KOPT-K1 (cell line): Measurements from ENCODE around the gene CYB5R4.

Source experiments
- H3K27ac ChIP-seq: fragments of 200-600 bp; sonication (generic); 2 replicates; pipeline ENCODE4 v1.5.1; 2016; ENCODE audit warnings: antibody characterized with exemption, mild to moderate bottlenecking, low read depth, low read length; ENCODE audit not compliant: poor library complexity, severe bottlenecking
- H3K36me3 ChIP-seq: fragments of 200-600 bp; sonication (generic); 2 replicates; pipeline ENCODE4 v1.5.1; 2017; ENCODE audit warnings: antibody characterized with exemption, mild to moderate bottlenecking, low read length, moderate library complexity; ENCODE audit not compliant: insufficient read depth
- H3K9me3 ChIP-seq: fragments of 200-600 bp; sonication (generic); 2 replicates; pipeline ENCODE4 v1.5.1; 2017; ENCODE audit warnings: antibody characterized with exemption, low read length, mild to moderate bottlenecking; ENCODE audit not compliant: insufficient read depth, poor library complexity, severe bottlenecking

Gene CYB5R4

GRCh38 chr6:84013931-84014330 lies 154.4 kb downstream of the CYB5R4 start:
- Histone ChIP-seq H3K36me3 (no peaks in the 10 kb centered on the region), H3K27ac (no peak overlapping the region), H3K9me3 (no peaks in the 10 kb centered on the region)

DNA sequence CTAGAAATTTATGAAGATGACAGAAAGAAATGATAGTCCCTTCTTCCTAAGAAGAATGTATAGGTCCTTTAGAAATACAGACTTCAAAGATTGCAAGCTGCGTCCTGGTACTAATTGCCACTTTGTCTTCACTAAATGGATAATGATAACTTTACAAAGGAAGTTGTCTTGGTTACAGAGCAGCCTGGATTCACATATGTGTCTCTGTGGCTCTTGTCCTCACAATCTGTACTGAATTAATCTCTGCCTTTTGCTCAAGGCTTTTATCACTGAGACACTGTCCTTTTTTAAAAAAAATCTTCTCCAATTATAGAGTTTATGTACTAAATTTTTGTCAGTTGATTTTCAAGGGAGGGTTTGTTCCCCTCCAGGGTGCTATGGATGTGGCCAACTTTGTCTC lies 156.5 kb downstream of the CYB5R4 start:
- Histone ChIP-seq H3K36me3 (no peaks in the 10 kb centered on the region), H3K27ac (no peak overlapping the region), H3K9me3 (no peaks in the 10 kb centered on the region)
